NOMO-1 (cell line): ENCODE measurements around the gene PCBP3.

Experiments
- DNase-seq, 2 experiments: peaks; one replicate each; lab custom pipeline; 2025; ENCODE audit not compliant: unreplicated experiment in 2 of 2; lab: John Stamatoyannopoulos, UW

The PCBP3 gene

GRCh38 chr21:45916011-45916840 is 272.7 kb downstream of the PCBP3 start:
- no peak for DNase-seq

- no peak for DNase-seq
Measured at GRCh38 chr21:45917241-45917640, 273.7 kb downstream of the PCBP3 start.

- DNase-seq: no peak
Measured at GRCh38 chr21:45918011-45918410, 274.5 kb downstream of the PCBP3 start.

GRCh38 chr21:45918835-45919447 is 275.4 kb downstream of the PCBP3 start:
- DNase-seq: no peak

GRCh38 chr21:45919593-45919992 is 276.1 kb downstream of the PCBP3 start:
- DNase-seq: no peak

- no peak for DNase-seq
Measured at GRCh38 chr21:45920824-45921600, 277.5 kb downstream of the PCBP3 start.

GRCh38 chr21:45921917-45922316 is 278.4 kb downstream of the PCBP3 start:
- DNase-seq: no peak

DNA sequence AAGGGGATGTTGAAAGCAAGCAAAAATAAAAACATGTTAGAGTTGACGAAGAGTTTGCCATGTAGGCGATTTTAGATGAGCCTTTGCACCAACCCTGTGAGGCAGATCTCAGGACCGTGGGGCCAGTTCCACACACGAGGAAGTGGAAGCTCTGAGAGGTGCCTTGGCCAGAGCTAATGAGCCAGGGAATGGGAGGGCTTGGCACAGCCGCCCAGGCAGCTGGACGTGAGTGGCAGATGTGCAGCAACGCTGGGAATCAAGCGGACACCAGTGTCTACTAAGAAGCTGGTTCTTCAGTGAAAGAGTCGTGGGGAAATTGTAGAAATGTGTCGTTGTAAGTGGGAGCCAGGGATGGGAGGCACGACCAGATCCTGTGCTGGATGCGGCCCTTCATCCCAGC is 279.1 kb downstream of the PCBP3 start:
- DNase-seq: no peak

DNA sequence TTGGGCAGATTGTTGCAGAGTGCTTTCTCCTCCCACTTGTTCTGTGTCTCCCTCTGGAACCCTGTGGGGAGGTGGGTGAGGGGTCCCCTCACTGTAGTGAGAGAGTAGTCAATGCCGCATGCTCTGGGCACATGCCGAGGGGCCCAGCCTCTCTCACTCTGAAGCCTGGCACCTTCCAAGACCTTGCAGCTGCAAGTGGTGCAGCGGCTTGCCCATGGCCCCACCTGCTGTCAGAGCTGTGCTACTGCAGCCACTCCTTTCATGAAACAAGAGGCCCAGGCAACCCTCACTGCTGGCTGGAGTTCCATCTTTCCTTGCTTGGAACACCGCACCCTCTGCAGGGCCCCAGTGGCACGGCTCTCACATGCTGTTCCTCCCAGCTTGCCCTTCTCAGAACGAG is 279.6 kb downstream of the PCBP3 start:
- no peak for DNase-seq

GRCh38 chr21:45926281-45926680 is 282.8 kb downstream of the PCBP3 start:
- no peak for DNase-seq

DNA sequence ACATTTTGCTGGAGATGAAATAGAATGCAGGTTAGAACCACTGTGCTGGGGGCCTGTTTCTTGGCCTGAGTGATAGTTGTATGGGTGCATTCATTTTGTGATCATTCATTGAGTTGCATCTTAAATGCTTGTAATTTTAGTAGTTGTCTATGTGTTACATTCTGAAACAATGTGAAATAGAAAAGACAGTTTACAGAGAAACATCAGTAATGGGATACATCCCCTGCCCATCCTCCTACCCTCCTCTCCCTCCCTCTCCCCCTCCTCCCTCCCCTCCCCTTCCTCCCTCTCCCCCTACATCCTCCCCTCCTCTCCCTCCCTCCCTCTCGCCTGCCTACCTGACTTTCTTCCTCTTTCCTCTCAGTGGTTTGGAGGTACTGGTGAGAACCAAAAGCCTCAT is 283.5 kb downstream of the PCBP3 start:
- DNase-seq: no peak

- DNase-seq: no peak
Measured at GRCh38 chr21:45927851-45928850, 284.6 kb downstream of the PCBP3 start.

- no peak for DNase-seq
Measured at GRCh38 chr21:45929449-45929848, 285.9 kb downstream of the PCBP3 start.

DNA sequence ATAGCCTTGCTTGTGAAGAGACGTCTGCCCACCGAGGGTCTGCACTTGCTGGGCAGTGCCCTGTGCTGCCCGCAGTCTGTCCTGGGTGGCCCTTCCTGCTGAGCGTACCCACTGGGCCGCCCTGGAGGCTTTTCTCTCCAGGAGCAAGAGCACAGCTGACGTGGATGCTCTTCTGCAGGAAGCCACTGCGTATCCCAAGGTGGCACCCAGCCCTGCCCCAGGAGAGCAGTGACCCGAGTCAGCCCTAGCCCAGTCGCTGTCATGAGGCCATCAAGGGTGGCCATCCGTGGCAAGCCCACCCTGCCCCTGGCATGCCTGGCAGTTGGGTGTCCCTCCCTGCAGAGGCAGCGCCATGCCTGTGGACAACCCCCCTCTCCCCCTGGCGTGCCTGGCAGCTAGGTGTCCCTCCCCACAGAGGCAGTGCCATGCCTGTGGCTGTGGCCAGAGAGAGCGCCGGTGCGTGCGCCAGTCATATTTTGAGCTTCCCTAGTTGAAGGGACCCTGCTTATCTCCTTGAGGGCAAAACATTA is 286.8 kb downstream of the PCBP3 start:
- no peak for DNase-seq

- no peak for DNase-seq
Measured at GRCh38 chr21:45930792-45931191, 287.3 kb downstream of the PCBP3 start.

DNA sequence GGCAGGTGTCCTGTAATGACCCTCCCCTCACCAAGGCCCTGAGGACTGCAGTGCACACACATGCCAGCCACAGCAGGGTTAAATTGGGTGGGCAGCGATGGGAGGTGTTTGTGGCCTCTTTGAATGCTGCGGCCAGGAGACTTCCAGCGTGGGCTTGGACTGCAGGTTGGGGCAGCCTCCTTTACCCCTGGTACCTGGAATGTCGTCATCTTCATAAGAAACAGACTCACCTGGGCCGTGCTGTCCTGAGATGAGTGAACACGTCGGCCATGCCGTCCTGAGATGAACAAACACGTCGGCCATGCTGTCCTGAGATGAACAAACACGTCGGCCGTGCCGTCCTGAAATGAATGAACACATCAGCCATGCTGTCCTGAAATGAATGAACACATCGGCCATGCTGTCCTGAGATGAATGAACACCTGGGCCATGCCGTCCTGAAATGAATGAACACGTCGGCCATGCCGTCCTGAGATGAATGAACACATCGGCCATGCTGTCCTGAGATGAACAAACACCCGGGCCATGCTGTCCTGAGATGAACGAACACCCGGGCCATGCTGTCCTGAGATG is 288.0 kb downstream of the PCBP3 start:
- DNase-seq: no peak

GRCh38 chr21:45932922-45933502 is 289.5 kb downstream of the PCBP3 start:
- no peak for DNase-seq

DNA sequence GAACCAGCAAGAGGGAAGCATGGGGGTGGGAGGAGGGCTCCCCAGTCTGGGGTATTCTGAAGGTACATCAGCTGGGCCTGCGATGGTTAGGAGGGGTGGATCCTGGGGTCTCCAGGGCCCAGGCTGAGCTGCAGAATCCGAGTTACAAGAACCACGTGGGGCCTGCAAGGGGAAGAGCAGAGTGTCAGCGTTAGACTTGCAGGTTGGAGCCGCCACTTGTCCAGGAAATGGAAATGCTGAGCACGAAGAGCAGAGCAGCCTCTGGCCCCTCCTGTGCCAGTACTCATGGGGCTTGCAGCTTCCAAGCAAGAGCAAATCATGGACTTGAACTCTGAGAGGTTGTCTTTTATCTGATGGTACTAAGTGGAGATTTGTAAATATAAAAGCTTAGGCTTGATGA is 290.6 kb downstream of the PCBP3 start:
- no peak for DNase-seq

GRCh38 chr21:45934554-45934953 is 291.0 kb downstream of the PCBP3 start:
- DNase-seq: no peak
